ENCODE data around the gene SLC27A5. TPM values are rescaled to one million over a fixed set of nuclear protein-coding genes. Genes with fewer than 3 reads are reported as not detected.

Gene SLC27A5
- total and polyA plus RNA-seq, 9 of the 15 experiments (the other 6 are each of a cell fraction or from before 2014, with no cell fraction given) = 42.2 to 318 (median 64.7) TPM

DNA sequence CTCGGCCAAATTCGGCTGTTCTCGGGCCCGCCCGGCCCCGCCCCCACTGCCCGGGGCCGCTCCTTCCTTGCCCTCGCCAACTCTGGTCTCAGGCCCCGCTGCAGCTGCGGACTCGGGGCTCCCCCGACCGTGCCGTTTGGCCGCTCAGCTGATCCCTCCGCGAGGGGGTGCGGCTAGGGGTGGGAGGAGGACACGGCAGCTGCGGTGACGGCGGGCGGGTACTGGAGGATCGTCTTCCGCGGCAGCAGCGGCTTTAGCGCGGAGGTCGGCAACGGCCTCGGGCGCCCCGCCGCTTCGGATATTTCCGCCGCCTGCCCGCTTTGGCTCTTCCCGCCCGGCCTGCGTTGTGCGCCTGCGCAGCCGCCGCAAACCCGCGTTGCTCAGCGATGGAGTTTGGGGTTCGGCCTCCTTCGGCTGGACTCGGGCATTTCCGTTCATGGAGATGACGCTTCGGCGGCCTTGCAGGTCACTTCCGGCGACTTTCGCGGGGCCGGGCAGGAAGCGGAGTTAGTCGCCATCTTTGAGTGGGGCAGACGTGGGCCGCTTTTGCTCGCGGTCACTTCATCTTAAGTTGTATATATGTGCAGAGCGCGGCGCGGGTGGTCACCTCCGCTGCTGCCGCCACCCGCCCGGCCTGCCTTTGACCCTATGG is 47.0 kb upstream of the SLC27A5 start (continued):
- TF ChIP-seq, protein P1, sequence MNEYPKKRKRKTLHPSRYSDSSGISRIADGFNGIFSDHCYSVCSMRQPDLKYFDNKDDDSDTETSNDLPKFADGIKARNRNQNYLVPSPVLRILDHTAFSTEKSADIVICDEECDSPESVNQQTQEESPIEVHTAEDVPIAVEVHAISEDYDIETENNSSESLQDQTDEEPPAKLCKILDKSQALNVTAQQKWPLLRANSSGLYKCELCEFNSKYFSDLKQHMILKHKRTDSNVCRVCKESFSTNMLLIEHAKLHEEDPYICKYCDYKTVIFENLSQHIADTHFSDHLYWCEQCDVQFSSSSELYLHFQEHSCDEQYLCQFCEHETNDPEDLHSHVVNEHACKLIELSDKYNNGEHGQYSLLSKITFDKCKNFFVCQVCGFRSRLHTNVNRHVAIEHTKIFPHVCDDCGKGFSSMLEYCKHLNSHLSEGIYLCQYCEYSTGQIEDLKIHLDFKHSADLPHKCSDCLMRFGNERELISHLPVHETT (CRISPR knock-in tag; conservative IDR thresholded peaks at IDR 0.05 in 1 of 2, IDR thresholded peaks at IDR 0.05 in 1 of 2) = peak in 1 of 2 experiments; percentile 20; a peak in 1 of 4 replicates
- TF ChIP-seq ZNF707 (CRISPR knock-in tag; conservative IDR thresholded peaks at IDR 0.05) (no peak), ZNF583 (CRISPR knock-in tag; IDR thresholded peaks at IDR 0.05) (no peak), ZSCAN32 (CRISPR knock-in tag; IDR thresholded peaks at IDR 0.05) (no peak), SMAD1 (IDR thresholded peaks at IDR 0.05; ENCODE audit: low read depth, low read length, partially characterized antibody) (no peak), ETV1 (tag; conservative IDR thresholded peaks at IDR 0.05; ENCODE audit: low read depth) (no peak), ZNF263 (CRISPR knock-in tag; IDR thresholded peaks at IDR 0.05; ENCODE audit: borderline replicate concordance) (peak; percentile 37; the same call in 1 of the 2 replicates), ZNF586 (CRISPR knock-in tag; conservative IDR thresholded peaks at IDR 0.05) (no peak)
- TF ChIP-seq, protein P2, sequence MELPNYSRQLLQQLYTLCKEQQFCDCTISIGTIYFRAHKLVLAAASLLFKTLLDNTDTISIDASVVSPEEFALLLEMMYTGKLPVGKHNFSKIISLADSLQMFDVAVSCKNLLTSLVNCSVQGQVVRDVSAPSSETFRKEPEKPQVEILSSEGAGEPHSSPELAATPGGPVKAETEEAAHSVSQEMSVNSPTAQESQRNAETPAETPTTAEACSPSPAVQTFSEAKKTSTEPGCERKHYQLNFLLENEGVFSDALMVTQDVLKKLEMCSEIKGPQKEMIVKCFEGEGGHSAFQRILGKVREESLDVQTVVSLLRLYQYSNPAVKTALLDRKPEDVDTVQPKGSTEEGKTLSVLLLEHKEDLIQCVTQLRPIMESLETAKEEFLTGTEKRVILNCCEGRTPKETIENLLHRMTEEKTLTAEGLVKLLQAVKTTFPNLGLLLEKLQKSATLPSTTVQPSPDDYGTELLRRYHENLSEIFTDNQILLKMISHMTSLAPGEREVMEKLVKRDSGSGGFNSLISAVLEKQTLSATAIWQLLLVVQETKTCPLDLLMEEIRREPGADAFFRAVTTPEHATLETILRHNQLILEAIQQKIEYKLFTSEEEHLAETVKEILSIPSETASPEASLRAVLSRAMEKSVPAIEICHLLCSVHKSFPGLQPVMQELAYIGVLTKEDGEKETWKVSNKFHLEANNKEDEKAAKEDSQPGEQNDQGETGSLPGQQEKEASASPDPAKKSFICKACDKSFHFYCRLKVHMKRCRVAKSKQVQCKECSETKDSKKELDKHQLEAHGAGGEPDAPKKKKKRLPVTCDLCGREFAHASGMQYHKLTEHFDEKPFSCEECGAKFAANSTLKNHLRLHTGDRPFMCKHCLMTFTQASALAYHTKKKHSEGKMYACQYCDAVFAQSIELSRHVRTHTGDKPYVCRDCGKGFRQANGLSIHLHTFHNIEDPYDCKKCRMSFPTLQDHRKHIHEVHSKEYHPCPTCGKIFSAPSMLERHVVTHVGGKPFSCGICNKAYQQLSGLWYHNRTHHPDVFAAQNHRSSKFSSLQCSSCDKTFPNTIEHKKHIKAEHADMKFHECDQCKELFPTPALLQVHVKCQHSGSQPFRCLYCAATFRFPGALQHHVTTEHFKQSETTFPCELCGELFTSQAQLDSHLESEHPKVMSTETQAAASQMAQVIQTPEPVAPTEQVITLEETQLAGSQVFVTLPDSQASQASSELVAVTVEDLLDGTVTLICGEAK (IDR thresholded peaks at IDR 0.05) = peak; percentile 84
- TF ChIP-seq, protein P2 (CRISPR knock-in tag; IDR thresholded peaks at IDR 0.05) = no peak
- TF ChIP-seq, protein P3, sequence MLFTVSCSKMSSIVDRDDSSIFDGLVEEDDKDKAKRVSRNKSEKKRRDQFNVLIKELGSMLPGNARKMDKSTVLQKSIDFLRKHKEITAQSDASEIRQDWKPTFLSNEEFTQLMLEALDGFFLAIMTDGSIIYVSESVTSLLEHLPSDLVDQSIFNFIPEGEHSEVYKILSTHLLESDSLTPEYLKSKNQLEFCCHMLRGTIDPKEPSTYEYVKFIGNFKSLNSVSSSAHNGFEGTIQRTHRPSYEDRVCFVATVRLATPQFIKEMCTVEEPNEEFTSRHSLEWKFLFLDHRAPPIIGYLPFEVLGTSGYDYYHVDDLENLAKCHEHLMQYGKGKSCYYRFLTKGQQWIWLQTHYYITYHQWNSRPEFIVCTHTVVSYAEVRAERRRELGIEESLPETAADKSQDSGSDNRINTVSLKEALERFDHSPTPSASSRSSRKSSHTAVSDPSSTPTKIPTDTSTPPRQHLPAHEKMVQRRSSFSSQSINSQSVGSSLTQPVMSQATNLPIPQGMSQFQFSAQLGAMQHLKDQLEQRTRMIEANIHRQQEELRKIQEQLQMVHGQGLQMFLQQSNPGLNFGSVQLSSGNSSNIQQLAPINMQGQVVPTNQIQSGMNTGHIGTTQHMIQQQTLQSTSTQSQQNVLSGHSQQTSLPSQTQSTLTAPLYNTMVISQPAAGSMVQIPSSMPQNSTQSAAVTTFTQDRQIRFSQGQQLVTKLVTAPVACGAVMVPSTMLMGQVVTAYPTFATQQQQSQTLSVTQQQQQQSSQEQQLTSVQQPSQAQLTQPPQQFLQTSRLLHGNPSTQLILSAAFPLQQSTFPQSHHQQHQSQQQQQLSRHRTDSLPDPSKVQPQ (CRISPR knock-in tag; IDR thresholded peaks at IDR 0.05; ENCODE audit: borderline replicate concordance) = no peak
- TF ChIP-seq, protein P4, sequence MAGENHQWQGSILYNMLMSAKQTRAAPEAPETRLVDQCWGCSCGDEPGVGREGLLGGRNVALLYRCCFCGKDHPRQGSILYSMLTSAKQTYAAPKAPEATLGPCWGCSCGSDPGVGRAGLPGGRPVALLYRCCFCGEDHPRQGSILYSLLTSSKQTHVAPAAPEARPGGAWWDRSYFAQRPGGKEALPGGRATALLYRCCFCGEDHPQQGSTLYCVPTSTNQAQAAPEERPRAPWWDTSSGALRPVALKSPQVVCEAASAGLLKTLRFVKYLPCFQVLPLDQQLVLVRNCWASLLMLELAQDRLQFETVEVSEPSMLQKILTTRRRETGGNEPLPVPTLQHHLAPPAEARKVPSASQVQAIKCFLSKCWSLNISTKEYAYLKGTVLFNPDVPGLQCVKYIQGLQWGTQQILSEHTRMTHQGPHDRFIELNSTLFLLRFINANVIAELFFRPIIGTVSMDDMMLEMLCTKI (IDR thresholded peaks at IDR 0.05; ENCODE audit: partially characterized antibody) = no peak

Measured in K562 (cell line).